ENCODE data around the gene THRB.

The THRB gene

GRCh38 chr3:24360957-24361356 lies 133.7 kb downstream of the THRB start:
- H3K27ac Mint-ChIP-seq: no peak overlapping the region
- no peaks in the 10 kb centered on the region for H3K36me3 Mint-ChIP-seq (ENCODE audit: insufficient read depth)
- DNase-seq (no peak), ATAC-seq (replicated peaks) (no peak)
- no peaks in the 10 kb centered on the region for H3K4me1 Mint-ChIP-seq (ENCODE audit: low read depth in 2 of 2)
- peaks cover 4 to 6% of the 10 kb centered on the region in 2 donors for H3K9me3 Mint-ChIP-seq
- no peaks in the 10 kb centered on the region for H3K27me3 Mint-ChIP-seq
- H3K4me3 Mint-ChIP-seq: no peak overlapping the region

DNA sequence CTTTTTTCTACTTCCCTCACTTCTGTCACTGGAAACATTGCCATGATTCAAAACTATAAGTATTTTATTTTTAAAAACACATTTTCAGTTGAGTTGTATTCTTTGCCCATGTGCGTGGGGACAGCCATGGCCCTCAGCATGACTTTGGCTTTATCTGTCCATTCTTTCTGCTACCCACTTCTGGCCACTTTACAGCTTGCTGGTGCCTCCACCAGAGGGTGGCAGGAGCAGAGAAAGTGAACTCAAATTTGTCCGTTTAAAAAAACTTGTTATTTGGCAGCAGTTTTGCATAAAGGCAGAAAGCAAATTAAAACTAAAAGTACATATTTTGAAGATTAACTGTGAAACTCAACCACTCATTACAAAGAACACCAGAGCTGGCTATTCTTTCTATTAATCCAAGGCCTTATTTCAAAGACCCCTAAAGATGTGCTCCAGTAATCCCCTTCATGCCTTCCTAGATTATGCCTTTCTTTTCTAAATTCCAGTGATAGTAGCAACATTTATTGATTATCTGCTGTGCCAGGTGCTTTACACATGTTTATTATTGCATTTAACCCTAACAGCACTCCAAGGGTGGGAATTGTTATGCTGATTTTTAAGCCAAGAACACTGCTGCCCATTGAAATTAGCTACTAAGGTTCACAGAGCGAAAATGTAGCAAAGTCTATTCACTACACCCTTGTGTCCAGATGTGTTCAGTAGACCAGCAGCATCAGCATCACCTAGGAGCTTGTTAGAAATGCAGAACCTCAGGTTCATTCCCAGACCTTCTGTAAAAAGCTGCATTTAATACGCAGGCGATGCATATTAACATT lies 134.8 kb downstream of the THRB start:
- DNase-seq: no peak
- Mint-ChIP-seq H3K9me3 (peaks cover 5 to 6% of the 10 kb centered on the region in 2 donors), H3K4me1 (ENCODE audit: low read depth in 2 of 2) (no peaks in the 10 kb centered on the region), H3K27me3 (no peaks in the 10 kb centered on the region), H3K27ac (no peak overlapping the region), H3K4me3 (no peak overlapping the region), H3K36me3 (ENCODE audit: insufficient read depth) (no peaks in the 10 kb centered on the region)
- no peak for ATAC-seq (replicated peaks)

- Mint-ChIP-seq H3K4me1 (ENCODE audit: low read depth in 2 of 2) (no peaks in the 10 kb centered on the region), H3K27me3 (no peaks in the 10 kb centered on the region), H3K4me3 (no peak overlapping the region), H3K9me3 (peaks cover 9 to 13% of the 10 kb centered on the region in 2 donors), H3K27ac (no peak overlapping the region), H3K36me3 (ENCODE audit: insufficient read depth) (no peaks in the 10 kb centered on the region)
- ATAC-seq (replicated peaks) (no peak), DNase-seq (no peak)
These were observed 135.5 kb downstream of the THRB start for GRCh38 chr3:24359102-24359501.

GRCh38 chr3:24357635-24358034 lies 137.0 kb downstream of the THRB start:
- Mint-ChIP-seq H3K27me3 (no peaks in the 10 kb centered on the region), H3K36me3 (ENCODE audit: insufficient read depth) (no peaks in the 10 kb centered on the region), H3K27ac (no peak overlapping the region), H3K4me1 (ENCODE audit: low read depth in 2 of 2) (no peaks in the 10 kb centered on the region), H3K9me3 (peaks cover 9 to 14% of the 10 kb centered on the region in 2 donors), H3K4me3 (no peak overlapping the region)
- ATAC-seq (replicated peaks) (no peak), DNase-seq (no peak)

- H3K9me3 Mint-ChIP-seq: peaks cover 5 to 8% of the 10 kb centered on the region in 2 donors
- no peak for ATAC-seq (replicated peaks)
- no peak for DNase-seq
- no peaks in the 10 kb centered on the region for H3K4me1 Mint-ChIP-seq (ENCODE audit: low read depth in 2 of 2)
- H3K27me3 Mint-ChIP-seq: no peaks in the 10 kb centered on the region
- no peak overlapping the region for H3K4me3 Mint-ChIP-seq
- H3K36me3 Mint-ChIP-seq (ENCODE audit: insufficient read depth): no peaks in the 10 kb centered on the region
- no peak overlapping the region for H3K27ac Mint-ChIP-seq
These were observed 138.8 kb downstream of the THRB start for GRCh38 chr3:24355806-24356205.

DNA sequence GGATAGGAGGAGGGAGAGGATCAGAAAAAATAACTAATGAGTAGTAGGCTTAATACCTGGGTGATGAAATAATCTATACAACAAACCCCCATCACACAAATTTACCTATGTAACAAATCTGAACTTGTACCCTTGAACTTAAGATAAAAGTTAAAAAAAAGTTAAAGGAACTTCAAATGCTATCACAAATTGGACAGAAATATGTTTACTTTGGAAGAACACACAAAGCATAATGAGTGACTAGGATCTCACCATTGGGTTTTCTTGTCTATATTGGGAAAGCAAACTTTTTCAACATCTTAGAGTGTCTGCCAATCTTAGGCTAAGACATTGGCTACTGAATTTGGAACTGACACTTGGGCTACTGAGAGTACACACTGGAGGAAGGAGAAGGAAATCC lies 140.4 kb downstream of the THRB start:
- no peak overlapping the region for H3K27ac Mint-ChIP-seq

DNA sequence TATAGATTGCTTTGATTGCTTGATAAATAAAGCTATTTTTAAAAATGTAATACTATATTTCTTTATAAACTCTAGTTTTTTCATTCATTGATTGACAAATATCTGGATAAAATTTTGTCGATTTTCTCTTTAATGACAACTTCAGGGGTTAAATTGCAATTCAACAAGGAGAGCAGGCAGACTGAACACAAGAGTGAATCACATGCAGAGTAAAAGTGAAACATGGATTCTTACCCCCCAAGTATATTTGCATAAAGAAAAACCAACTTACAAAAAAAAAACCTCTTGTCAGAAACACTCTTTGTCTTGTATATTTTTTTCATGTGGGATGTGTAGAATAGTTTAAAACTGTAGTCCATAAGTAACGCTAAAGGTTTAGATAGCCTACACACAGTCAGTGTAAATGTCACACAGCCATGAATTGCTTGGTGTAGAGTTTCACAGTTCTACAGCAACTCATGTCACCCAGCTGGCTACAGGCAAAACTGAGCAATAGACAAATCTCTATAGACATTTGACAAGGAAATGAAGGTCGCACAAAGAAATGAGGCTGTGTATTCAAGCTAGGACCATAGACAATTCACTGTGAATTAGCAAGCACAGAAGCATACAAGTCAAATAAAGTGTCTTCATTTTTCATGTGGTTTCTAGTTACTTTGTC lies 141.6 kb downstream of the THRB start:
- Mint-ChIP-seq H3K27ac (no peak overlapping the region), H3K9me3 (peaks cover 5 to 8% of the 10 kb centered on the region in 2 donors), H3K36me3 (ENCODE audit: insufficient read depth) (no peaks in the 10 kb centered on the region), H3K4me3 (no peak overlapping the region), H3K4me1 (ENCODE audit: low read depth in 2 of 2) (no peaks in the 10 kb centered on the region), H3K27me3 (no peaks in the 10 kb centered on the region)
- no peak for DNase-seq
- no peak for ATAC-seq (replicated peaks)

More for the DNA sequence above, 140.4 kb downstream of the THRB start:
- H3K9me3 Mint-ChIP-seq: peaks cover 5 to 8% of the 10 kb centered on the region in 2 donors
- H3K27me3 Mint-ChIP-seq: no peaks in the 10 kb centered on the region
- H3K36me3 Mint-ChIP-seq (ENCODE audit: insufficient read depth): no peaks in the 10 kb centered on the region
- H3K4me1 Mint-ChIP-seq (ENCODE audit: low read depth in 2 of 2): no peaks in the 10 kb centered on the region
- no peak for ATAC-seq (replicated peaks)
- H3K4me3 Mint-ChIP-seq: no peak overlapping the region
- no peak for DNase-seq

GRCh38 chr3:24351779-24352469 lies 142.7 kb downstream of the THRB start:
- no peak for DNase-seq
- no peak overlapping the region for H3K4me3 Mint-ChIP-seq
- H3K27ac Mint-ChIP-seq: no peak overlapping the region
- no peaks in the 10 kb centered on the region for H3K4me1 Mint-ChIP-seq (ENCODE audit: low read depth in 2 of 2)
- no peaks in the 10 kb centered on the region for H3K27me3 Mint-ChIP-seq
- ATAC-seq (replicated peaks): no peak
- peaks cover 5 to 8% of the 10 kb centered on the region in 2 donors for H3K9me3 Mint-ChIP-seq
- H3K36me3 Mint-ChIP-seq (ENCODE audit: insufficient read depth): no peaks in the 10 kb centered on the region

DNA sequence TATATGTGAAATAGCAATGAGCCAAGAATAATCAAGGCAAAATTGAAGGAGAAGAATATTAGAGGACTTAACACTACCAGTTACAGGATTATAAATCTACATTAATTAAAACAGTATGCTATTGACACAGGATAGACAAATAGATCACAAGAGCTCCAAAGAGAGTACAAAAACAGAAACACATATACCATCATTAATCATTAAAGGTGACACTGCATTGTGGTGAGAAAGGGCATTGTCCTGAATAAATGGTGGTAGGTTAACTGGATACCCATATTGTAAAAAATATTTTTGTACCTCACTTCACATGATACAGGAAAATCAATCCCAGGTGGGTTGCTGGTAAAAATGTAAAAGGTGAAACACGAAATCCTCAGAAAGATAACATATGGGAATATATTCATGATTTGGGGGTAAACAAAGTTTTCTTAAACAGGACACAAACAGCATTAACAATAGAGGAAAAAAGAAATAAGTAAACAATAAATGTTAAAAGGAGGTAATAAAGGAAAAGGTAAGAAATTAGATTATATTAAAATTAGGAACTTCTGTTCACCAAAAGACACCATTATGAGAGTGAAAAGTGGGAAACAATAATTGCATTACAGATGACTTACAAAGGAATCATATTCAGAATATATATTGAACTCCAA lies 145.2 kb downstream of the THRB start:
- Mint-ChIP-seq H3K9me3 (peaks cover 2 to 5% of the 10 kb centered on the region in 2 donors), H3K4me1 (ENCODE audit: low read depth in 2 of 2) (no peaks in the 10 kb centered on the region), H3K27me3 (no peaks in the 10 kb centered on the region), H3K27ac (no peak overlapping the region), H3K4me3 (no peak overlapping the region), H3K36me3 (ENCODE audit: insufficient read depth) (no peaks in the 10 kb centered on the region)
- no peak for ATAC-seq (replicated peaks)
- no peak for DNase-seq

DNA sequence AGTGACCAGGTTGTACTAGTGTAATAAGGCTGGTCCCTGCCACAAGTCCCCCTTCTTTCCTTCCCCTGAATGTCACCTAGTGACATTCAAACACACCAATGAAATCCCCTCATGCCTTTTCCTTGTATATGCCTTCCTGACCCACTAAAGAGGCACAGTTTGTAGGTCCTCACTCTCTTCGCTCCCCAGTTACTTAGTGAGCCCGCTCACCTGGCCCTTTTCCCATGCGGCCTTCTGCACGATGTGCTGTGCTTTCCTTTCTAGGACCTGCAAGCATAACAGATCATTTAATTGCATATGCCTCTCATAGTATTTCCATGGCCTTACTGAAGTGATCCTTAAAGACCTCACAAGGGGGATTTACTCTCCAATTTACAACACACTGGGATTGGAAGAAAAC lies 146.3 kb downstream of the THRB start:
- H3K36me3 Mint-ChIP-seq (ENCODE audit: insufficient read depth): no peaks in the 10 kb centered on the region
- DNase-seq (no peak), ATAC-seq (replicated peaks) (no peak)
- no peaks in the 10 kb centered on the region for H3K4me1 Mint-ChIP-seq (ENCODE audit: low read depth in 2 of 2)
- H3K9me3 Mint-ChIP-seq: no peaks in the 10 kb centered on the region
- no peak overlapping the region for H3K27ac Mint-ChIP-seq
- H3K27me3 Mint-ChIP-seq: no peaks in the 10 kb centered on the region
- H3K4me3 Mint-ChIP-seq: no peak overlapping the region

- Mint-ChIP-seq H3K36me3 (ENCODE audit: insufficient read depth) (no peaks in the 10 kb centered on the region), H3K4me3 (no peak overlapping the region), H3K4me1 (ENCODE audit: low read depth in 2 of 2) (no peaks in the 10 kb centered on the region), H3K27me3 (no peaks in the 10 kb centered on the region), H3K9me3 (peaks cover 2 to 12% of the 10 kb centered on the region in 2 donors), H3K27ac (no peak overlapping the region)
- DNase-seq: no peak
- no peak for ATAC-seq (replicated peaks)
These were observed 149.7 kb downstream of the THRB start for GRCh38 chr3:24344784-24345439.

DNA sequence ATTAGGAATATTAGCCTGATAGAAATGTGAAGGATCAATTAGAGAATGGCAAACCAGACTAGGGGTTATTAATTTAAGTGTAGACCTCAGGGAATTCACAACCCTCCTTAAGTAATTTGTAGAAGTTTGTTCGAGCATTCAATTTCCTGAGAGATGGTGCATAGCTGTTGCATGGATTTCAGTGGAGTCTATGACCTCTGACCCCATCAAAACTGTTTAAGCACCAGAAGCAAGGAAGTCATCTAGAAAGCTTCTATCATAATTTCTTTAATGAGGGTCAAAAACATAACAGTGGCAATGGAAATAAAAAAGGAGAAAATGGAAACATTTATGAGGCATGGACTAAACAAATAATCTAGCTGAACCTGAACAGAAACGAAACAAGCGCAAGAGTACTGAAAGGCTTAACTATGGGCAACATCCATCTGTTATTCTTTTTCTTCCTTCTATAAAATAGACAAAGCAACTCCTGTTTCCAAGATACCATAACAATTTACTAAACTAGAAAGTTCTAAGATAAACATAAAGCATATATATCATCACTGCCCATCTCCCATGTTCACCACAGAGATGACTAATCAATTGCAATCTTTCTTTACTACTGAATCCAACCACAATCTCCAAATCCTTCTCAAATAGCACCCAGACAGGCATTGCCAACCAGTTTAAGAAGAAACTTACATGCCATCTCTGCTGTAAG lies 151.4 kb downstream of the THRB start:
- Mint-ChIP-seq H3K27me3 (no peaks in the 10 kb centered on the region), H3K4me1 (ENCODE audit: low read depth in 2 of 2) (no peaks in the 10 kb centered on the region), H3K9me3 (peaks cover 2 to 12% of the 10 kb centered on the region in 2 donors), H3K4me3 (no peak overlapping the region), H3K27ac (no peak overlapping the region), H3K36me3 (ENCODE audit: insufficient read depth) (no peaks in the 10 kb centered on the region)
- ATAC-seq (replicated peaks): no peak
- DNase-seq: no peak
